ENCODE measurements around the gene ZNF124. TPM values are rescaled to one million over a fixed set of nuclear protein-coding genes. Genes with fewer than 3 reads are reported as not detected.

The ZNF124 gene
- total RNA-seq, 1 donor from 2014 or later: 19.6 TPM

- DNase-seq (ENCODE audit: extremely low spot score, unreplicated experiment): peak; percentile 51
- H3K4me1 Mint-ChIP-seq (ENCODE audit: unreplicated experiment): peaks cover 18% of the 10 kb centered on the region
Measured at GRCh38 chr1:247105966-247106365, 65.9 kb downstream of the ZNF124 start.

More at GRCh38 chr1:247105966-247106365, 65.9 kb downstream of the ZNF124 start:
- TF ChIP-seq, protein P1, sequence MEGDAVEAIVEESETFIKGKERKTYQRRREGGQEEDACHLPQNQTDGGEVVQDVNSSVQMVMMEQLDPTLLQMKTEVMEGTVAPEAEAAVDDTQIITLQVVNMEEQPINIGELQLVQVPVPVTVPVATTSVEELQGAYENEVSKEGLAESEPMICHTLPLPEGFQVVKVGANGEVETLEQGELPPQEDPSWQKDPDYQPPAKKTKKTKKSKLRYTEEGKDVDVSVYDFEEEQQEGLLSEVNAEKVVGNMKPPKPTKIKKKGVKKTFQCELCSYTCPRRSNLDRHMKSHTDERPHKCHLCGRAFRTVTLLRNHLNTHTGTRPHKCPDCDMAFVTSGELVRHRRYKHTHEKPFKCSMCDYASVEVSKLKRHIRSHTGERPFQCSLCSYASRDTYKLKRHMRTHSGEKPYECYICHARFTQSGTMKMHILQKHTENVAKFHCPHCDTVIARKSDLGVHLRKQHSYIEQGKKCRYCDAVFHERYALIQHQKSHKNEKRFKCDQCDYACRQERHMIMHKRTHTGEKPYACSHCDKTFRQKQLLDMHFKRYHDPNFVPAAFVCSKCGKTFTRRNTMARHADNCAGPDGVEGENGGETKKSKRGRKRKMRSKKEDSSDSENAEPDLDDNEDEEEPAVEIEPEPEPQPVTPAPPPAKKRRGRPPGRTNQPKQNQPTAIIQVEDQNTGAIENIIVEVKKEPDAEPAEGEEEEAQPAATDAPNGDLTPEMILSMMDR (IDR thresholded peaks at IDR 0.05): no peak
- H3K4me3 Mint-ChIP-seq (ENCODE audit: unreplicated experiment): no peak overlapping the region
- no peak overlapping the region for H3K27ac Mint-ChIP-seq (ENCODE audit: unreplicated experiment)
- no peaks in the 10 kb centered on the region for H3K27me3 Mint-ChIP-seq (ENCODE audit: unreplicated experiment)
- H3K9me3 Mint-ChIP-seq (ENCODE audit: unreplicated experiment): peaks cover 20% of the 10 kb centered on the region
- H3K36me3 Mint-ChIP-seq (ENCODE audit: unreplicated experiment): peaks cover 19% of the 10 kb centered on the region

Small RNA genes within 50 kb of the gene (microRNA-seq; reads per million reads assigned to microRNA genes)
- not detected for gene MIR3916 (ENCODE audit: unreplicated experiment)

Other genes with a start within 250 kb of the ZNF124 start
- 29.9 and 30.4 TPM in 2 replicates for gene AHCTF1, start 240.1 kb downstream of the ZNF124 start, total RNA-seq
- 1.5 and 1.9 TPM in 2 replicates for gene ZNF695, start 164.0 kb downstream of the ZNF124 start, total RNA-seq
- gene ZNF670, start 93.2 kb downstream of the ZNF124 start, total RNA-seq: 3.3 TPM in 2 replicates
- 10.0 and 11.4 TPM in 2 replicates for gene ZNF669, start 67.7 kb downstream of the ZNF124 start, total RNA-seq
- gene VN1R5, start 84.1 kb upstream of the ZNF124 start, total RNA-seq: not detected in 2 replicates
- gene ZNF496, start 159.8 kb upstream of the ZNF124 start, total RNA-seq: 39.8 and 43.0 TPM in 2 replicates
- 0.16 and 0.44 TPM in 2 replicates for gene NLRP3, start 244.2 kb upstream of the ZNF124 start, total RNA-seq